ENCODE measurements around the gene ZNF565. TPM values are rescaled to one million over a fixed set of nuclear protein-coding genes. Genes with fewer than 3 reads are reported as not detected.

The ZNF565 gene
- total and polyA plus RNA-seq, 2 of the 13 experiments (the other 11 are each of a cell fraction or from before 2014, with no cell fraction given) = 1.8 to 5.2 TPM

GRCh38 chr19:36140304-36141038 is 74.0 kb downstream of the ZNF565 start (continued):
- TF ChIP-seq TCF12 (IDR thresholded peaks at IDR 0.05) = no peak
- peak; percentile 12; the same call in 1 of the 2 replicates for TF ChIP-seq TCF12 (CRISPR knock-in tag; IDR thresholded peaks at IDR 0.05)
- TF ChIP-seq ZNF431 (CRISPR knock-in tag; IDR thresholded peaks at IDR 0.05; ENCODE audit: borderline replicate concordance, low read depth) = 0 out of 2 replicates have a peak, but pooled peaks have one; percentile 2
- no peak for TF ChIP-seq EP300 (IDR thresholded peaks at IDR 0.05; ENCODE audit: low read depth in 2 of 2, low read length in 2 of 2)
- no peak for TF ChIP-seq EP300 (CRISPR knock-in tag; IDR thresholded peaks at IDR 0.05; ENCODE audit: borderline replicate concordance)
- TF ChIP-seq PCBP1 (IDR thresholded peaks at IDR 0.05; ENCODE audit: borderline replicate concordance, low read depth, low read length) = no peak
- 0 out of 2 replicates have a peak, but pooled peaks have one; percentile 40 for TF ChIP-seq ZNF773 (CRISPR knock-in tag; IDR thresholded peaks at IDR 0.05; ENCODE audit: borderline replicate concordance)
- TF ChIP-seq, protein P1, sequence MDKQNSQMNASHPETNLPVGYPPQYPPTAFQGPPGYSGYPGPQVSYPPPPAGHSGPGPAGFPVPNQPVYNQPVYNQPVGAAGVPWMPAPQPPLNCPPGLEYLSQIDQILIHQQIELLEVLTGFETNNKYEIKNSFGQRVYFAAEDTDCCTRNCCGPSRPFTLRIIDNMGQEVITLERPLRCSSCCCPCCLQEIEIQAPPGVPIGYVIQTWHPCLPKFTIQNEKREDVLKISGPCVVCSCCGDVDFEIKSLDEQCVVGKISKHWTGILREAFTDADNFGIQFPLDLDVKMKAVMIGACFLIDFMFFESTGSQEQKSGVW (CRISPR knock-in tag; IDR thresholded peaks at IDR 0.05; ENCODE audit: borderline replicate concordance) = no peak
- TF ChIP-seq, protein P2, sequence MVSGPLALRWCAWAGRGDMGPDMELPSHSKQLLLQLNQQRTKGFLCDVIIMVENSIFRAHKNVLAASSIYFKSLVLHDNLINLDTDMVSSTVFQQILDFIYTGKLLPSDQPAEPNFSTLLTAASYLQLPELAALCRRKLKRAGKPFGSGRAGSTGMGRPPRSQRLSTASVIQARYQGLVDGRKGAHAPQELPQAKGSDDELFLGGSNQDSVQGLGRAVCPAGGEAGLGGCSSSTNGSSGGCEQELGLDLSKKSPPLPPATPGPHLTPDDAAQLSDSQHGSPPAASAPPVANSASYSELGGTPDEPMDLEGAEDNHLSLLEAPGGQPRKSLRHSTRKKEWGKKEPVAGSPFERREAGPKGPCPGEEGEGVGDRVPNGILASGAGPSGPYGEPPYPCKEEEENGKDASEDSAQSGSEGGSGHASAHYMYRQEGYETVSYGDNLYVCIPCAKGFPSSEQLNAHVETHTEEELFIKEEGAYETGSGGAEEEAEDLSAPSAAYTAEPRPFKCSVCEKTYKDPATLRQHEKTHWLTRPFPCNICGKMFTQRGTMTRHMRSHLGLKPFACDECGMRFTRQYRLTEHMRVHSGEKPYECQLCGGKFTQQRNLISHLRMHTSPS (CRISPR knock-in tag; IDR thresholded peaks at IDR 0.05; ENCODE audit: low read depth) = no peak
- TF ChIP-seq KLF16 (CRISPR knock-in tag; IDR thresholded peaks at IDR 0.05) = no peak
- TF ChIP-seq MEIS2 (CRISPR knock-in tag; IDR thresholded peaks at IDR 0.05) = no peak
- TF ChIP-seq ZXDC (CRISPR knock-in tag; IDR thresholded peaks at IDR 0.05) = 0 out of 2 replicates have a peak, but pooled peaks have one; percentile 31
- no peak for TF ChIP-seq ZNF207 (IDR thresholded peaks at IDR 0.05; ENCODE audit: borderline replicate concordance)
- TF ChIP-seq, protein P3, sequence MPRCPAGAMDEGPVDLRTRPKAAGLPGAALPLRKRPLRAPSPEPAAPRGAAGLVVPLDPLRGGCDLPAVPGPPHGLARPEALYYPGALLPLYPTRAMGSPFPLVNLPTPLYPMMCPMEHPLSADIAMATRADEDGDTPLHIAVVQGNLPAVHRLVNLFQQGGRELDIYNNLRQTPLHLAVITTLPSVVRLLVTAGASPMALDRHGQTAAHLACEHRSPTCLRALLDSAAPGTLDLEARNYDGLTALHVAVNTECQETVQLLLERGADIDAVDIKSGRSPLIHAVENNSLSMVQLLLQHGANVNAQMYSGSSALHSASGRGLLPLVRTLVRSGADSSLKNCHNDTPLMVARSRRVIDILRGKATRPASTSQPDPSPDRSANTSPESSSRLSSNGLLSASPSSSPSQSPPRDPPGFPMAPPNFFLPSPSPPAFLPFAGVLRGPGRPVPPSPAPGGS (CRISPR knock-in tag; IDR thresholded peaks at IDR 0.05) = 0 out of 2 replicates have a peak, but pooled peaks have one; percentile 11
- TF ChIP-seq AGO2 (optimal IDR thresholded peaks at IDR 0.05; ENCODE audit: low read depth, low read length) = peak; percentile 36
- TF ChIP-seq PHB2 (IDR thresholded peaks at IDR 0.05; ENCODE audit: partially characterized antibody) = no peak
- no peak for TF ChIP-seq HOXD1 (CRISPR knock-in tag; IDR thresholded peaks at IDR 0.05)
- no peak for TF ChIP-seq TRIM24 (CRISPR knock-in tag; IDR thresholded peaks at IDR 0.05)
- peak; percentile 90 for TF ChIP-seq TFAP4 (IDR thresholded peaks at IDR 0.05; ENCODE audit: borderline replicate concordance, low read depth)
- TF ChIP-seq ZNF451 (CRISPR knock-in tag; IDR thresholded peaks at IDR 0.05) = no peak

Data from HepG2 (cell line).